ENCODE results near the gene PICALM.

DNA sequence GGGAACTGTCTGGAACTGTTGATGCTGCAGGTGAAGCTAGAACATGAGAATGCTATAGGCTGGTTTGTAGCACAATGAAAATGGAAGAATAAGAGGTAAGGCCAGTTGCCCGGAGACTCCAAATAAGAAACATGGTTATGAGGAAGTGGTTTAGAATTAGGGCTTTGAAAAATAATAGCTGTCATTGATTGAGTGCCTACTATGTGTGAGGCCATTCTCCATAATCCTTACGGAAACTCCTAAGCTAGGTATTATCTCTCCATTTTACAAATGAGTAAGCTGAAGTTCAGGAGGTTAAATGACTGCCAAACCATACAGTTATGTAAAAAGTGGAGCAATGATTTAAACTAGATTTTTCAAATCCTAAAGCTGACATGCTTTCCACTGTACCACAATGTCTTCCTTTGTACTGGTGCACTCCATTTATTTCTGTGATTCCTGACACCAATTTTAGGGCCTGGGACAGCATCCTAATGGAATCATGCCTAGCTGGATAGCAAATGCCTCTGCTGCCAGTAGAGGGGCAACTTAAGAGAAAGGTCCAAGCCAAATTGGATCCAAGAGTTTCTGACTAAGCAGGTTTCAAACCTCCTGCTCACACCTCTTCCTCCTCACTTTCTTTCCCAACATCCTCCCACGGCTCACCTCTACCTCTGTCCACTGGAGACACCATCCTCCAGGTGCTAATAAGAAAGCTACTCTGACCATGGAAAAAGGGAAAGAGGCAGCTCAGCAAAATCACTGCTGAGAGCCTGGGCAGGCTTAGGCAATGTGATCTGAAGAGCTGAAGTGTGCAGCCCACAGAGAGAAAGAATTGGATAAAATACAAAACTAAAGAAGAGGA lies 46.9 kb upstream of the PICALM start:
- no peak for TF ChIP-seq POLR2A (IDR thresholded peaks at IDR 0.05)
- TF ChIP-seq, protein P1, sequence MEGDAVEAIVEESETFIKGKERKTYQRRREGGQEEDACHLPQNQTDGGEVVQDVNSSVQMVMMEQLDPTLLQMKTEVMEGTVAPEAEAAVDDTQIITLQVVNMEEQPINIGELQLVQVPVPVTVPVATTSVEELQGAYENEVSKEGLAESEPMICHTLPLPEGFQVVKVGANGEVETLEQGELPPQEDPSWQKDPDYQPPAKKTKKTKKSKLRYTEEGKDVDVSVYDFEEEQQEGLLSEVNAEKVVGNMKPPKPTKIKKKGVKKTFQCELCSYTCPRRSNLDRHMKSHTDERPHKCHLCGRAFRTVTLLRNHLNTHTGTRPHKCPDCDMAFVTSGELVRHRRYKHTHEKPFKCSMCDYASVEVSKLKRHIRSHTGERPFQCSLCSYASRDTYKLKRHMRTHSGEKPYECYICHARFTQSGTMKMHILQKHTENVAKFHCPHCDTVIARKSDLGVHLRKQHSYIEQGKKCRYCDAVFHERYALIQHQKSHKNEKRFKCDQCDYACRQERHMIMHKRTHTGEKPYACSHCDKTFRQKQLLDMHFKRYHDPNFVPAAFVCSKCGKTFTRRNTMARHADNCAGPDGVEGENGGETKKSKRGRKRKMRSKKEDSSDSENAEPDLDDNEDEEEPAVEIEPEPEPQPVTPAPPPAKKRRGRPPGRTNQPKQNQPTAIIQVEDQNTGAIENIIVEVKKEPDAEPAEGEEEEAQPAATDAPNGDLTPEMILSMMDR (IDR thresholded peaks at IDR 0.05), result no peak
